HG02970 (cell line): Measurements from ENCODE around the gene CEP128.

ENCODE experiments used
- ATAC-seq: cut with Tn5 transposase; IDR thresholded peaks from one replicate; pipeline ENCODE4 v1.9.1; 2021; ENCODE audit warnings: mild to moderate bottlenecking, moderate library complexity, moderate number of reproducible peaks; ENCODE audit not compliant: unreplicated experiment, low FRiP score

Gene CEP128

GRCh38 chr14:80504781-80505180 is 436.8 kb downstream of the CEP128 start:
- no peak for ATAC-seq

- ATAC-seq = no peak
Measured at GRCh38 chr14:80498533-80498932, 443.0 kb downstream of the CEP128 start.

- ATAC-seq = no peak
Measured at GRCh38 chr14:80496090-80496489, 445.4 kb downstream of the CEP128 start.

- ATAC-seq = no peak
Measured at GRCh38 chr14:80494769-80495168, 446.8 kb downstream of the CEP128 start.

GRCh38 chr14:80493620-80494019 is 447.9 kb downstream of the CEP128 start:
- no peak for ATAC-seq

GRCh38 chr14:80491650-80492049 is 449.9 kb downstream of the CEP128 start:
- ATAC-seq = no peak

GRCh38 chr14:80491131-80491530 is 450.4 kb downstream of the CEP128 start:
- ATAC-seq = no peak

GRCh38 chr14:80489513-80489912 is 452.0 kb downstream of the CEP128 start:
- ATAC-seq = no peak

GRCh38 chr14:80485764-80486163 is 455.8 kb downstream of the CEP128 start:
- ATAC-seq = no peak

GRCh38 chr14:80483331-80483730 is 458.2 kb downstream of the CEP128 start:
- ATAC-seq = no peak

- no peak for ATAC-seq
Measured at GRCh38 chr14:80477388-80478160, 464.0 kb downstream of the CEP128 start.

- no peak for ATAC-seq
Measured at GRCh38 chr14:80475074-80475473, 466.5 kb downstream of the CEP128 start.

GRCh38 chr14:80468331-80469122 is 473.0 kb downstream of the CEP128 start:
- no peak for ATAC-seq

- ATAC-seq = no peak
Measured at GRCh38 chr14:80465546-80466220, 475.9 kb downstream of the CEP128 start.

GRCh38 chr14:80464531-80465149 is 476.9 kb downstream of the CEP128 start:
- ATAC-seq = no peak

GRCh38 chr14:80456209-80456608 is 485.3 kb downstream of the CEP128 start:
- no peak for ATAC-seq

- no peak for ATAC-seq
Measured at GRCh38 chr14:80455031-80455430, 486.5 kb downstream of the CEP128 start.

- ATAC-seq = no peak
Measured at GRCh38 chr14:80448267-80448666, 493.3 kb downstream of the CEP128 start.

- ATAC-seq = no peak
Measured at GRCh38 chr14:80447392-80447791, 494.1 kb downstream of the CEP128 start.
